HL-60 (cell line): Measurements from ENCODE around the gene CACUL1.
A peak's percentile ranks its signal among the peaks of the same experiment; 100 is the strongest.
"Not testable (repeated sequence)": the region's sequence is repeated elsewhere in the genome, so short reads cannot be mapped to it uniquely, and the experiment has no call there.

Source experiments
- DNase-seq, 2 experiments: peaks; one replicate each; pipeline ENCODE4 v3.0.0-alpha.2; 2010 to 2020; ENCODE audit warnings: low read depth in 1 of 2, low spot score in 1 of 2
- H3K27ac ChIP-seq: fragments of 250-450 bp; sonication (Bioruptor Pico); replicated peaks from 2 replicates; pipeline ENCODE4 v1.5.1; 2020; ENCODE audit warnings: mild to moderate bottlenecking, moderate library complexity
- H3K27me3 ChIP-seq: fragments of 250-450 bp; sonication (Bioruptor Pico); 2 replicates; pipeline ENCODE4 v1.5.1; 2021; ENCODE audit warnings: mild to moderate bottlenecking, moderate library complexity; ENCODE audit not compliant: insufficient read depth, poor library complexity, severe bottlenecking
- H3K4me3 ChIP-seq: replicated peaks from 2 replicates; pipeline ENCODE4 v1.5.1; 2011; ENCODE audit warnings: mild to moderate bottlenecking, control low read depth, low read length; ENCODE audit not compliant: insufficient read depth
- CTCF ChIP-seq: IDR thresholded peaks from one replicate; pipeline ENCODE4 v1.5.1; 2011; ENCODE audit warnings: low read length, control low read depth, inconsistent platforms; ENCODE audit not compliant: insufficient read depth
- GABPA ChIP-seq: IDR thresholded peaks from 2 replicates; pipeline ENCODE4 v1.6.1; 2012; ENCODE audit warnings: low read depth
- POLR2AphosphoS5 ChIP-seq: IDR thresholded peaks from 2 replicates; pipeline ENCODE4 v1.6.1; 2012; ENCODE audit warnings: low read depth
- REST ChIP-seq: IDR thresholded peaks from 2 replicates; pipeline ENCODE4 v1.6.1; 2012; ENCODE audit warnings: low read depth; ENCODE audit not compliant: insufficient replicate concordance
- SPI1 ChIP-seq: IDR thresholded peaks from 2 replicates; pipeline ENCODE4 v1.6.1; 2012; ENCODE audit warnings: low read depth, mild to moderate bottlenecking, borderline replicate concordance

CACUL1 gene

GRCh38 chr10:118671221-118671620, 83.5 kb downstream of the CACUL1 start:
- not testable (repeated sequence) for H3K27ac ChIP-seq, H3K4me3 ChIP-seq, H3K27me3 ChIP-seq, DNase-seq

- DNase-seq: no peak
- no peaks in the 10 kb centered on the region for H3K27me3 ChIP-seq
- H3K4me3 ChIP-seq: no peak overlapping the region
- no peak overlapping the region for H3K27ac ChIP-seq
- TF ChIP-seq POLR2AphosphoS5 (no peak), GABPA (no peak), SPI1 (no peak), CTCF (no peak), REST (no peak)
Measured at GRCh38 chr10:118670472-118671124, 84.2 kb downstream of the CACUL1 start.

- Histone ChIP-seq H3K27ac (no peak overlapping the region), H3K4me3 (no peak overlapping the region), H3K27me3 (no peaks in the 10 kb centered on the region)
- TF ChIP-seq CTCF (no peak), POLR2AphosphoS5 (no peak), GABPA (no peak), REST (no peak)
- DNase-seq: no peak
Measured at GRCh38 chr10:118669835-118670234, 84.9 kb downstream of the CACUL1 start.

GRCh38 chr10:118669020-118669791, 85.6 kb downstream of the CACUL1 start:
- peak in 1 of 2 experiments; percentile 14 for DNase-seq
- H3K4me3 ChIP-seq: no peak overlapping the region
- H3K27ac ChIP-seq: no peak overlapping the region
- TF ChIP-seq POLR2AphosphoS5 (no peak), CTCF (no peak), GABPA (no peak), REST (no peak), SPI1 (peak; percentile 49; the same call in 1 of the 2 replicates)
- H3K27me3 ChIP-seq: no peaks in the 10 kb centered on the region
